ENCODE data around the gene TRAPPC14. TPM values are rescaled to one million over a fixed set of nuclear protein-coding genes. Genes with fewer than 3 reads are reported as not detected.

The TRAPPC14 gene
- total and polyA plus RNA-seq, 4 donors: 2.8 to 9.7 (median 5.2) TPM

- Histone ChIP-seq H3K4me1 (ENCODE audit: control insufficient read depth in 4 of 4, insufficient read depth in 4 of 4, low read length in 3 of 4) (peaks cover 0 to 13% (median 5%) of the 10 kb centered on the region in 4 donors), H3K9ac (ENCODE audit: low read depth in 1 of 2, low read length in 2 of 2) (no peak overlapping the region), H3K9me3 (ENCODE audit: control insufficient read depth in 4 of 4, low read length in 3 of 4) (no peaks in the 10 kb centered on the region), H3K27ac (ENCODE audit: low read depth in 1 of 2, low read length in 2 of 2) (no peak overlapping the region), H3K36me3 (ENCODE audit: control insufficient read depth in 4 of 4, insufficient read depth in 3 of 4, low read depth in 1 of 4, low read length in 3 of 4) (no peaks in the 10 kb centered on the region), H3K4me3 (ENCODE audit: low read depth in 1 of 3, low read length in 3 of 3) (no peak overlapping the region), H3K27me3 (ENCODE audit: control insufficient read depth in 4 of 4, insufficient read depth in 4 of 4, low read length in 3 of 4) (peaks cover 0 to 2% (median 0%) of the 10 kb centered on the region in 4 donors)
- WGBS: 75% methylated on average over 6 of the region's 6 CpGs
- TF ChIP-seq RXRA (IDR thresholded peaks at IDR 0.05): no peak
- TF ChIP-seq EGR1 (IDR thresholded peaks at IDR 0.05; ENCODE audit: low read depth in 2 of 2): no peak
- DNase-seq (ENCODE audit: low spot score): no peak
These were observed 4.5 kb upstream of the TRAPPC14 start for GRCh38 chr7:100163006-100163531.

DNA sequence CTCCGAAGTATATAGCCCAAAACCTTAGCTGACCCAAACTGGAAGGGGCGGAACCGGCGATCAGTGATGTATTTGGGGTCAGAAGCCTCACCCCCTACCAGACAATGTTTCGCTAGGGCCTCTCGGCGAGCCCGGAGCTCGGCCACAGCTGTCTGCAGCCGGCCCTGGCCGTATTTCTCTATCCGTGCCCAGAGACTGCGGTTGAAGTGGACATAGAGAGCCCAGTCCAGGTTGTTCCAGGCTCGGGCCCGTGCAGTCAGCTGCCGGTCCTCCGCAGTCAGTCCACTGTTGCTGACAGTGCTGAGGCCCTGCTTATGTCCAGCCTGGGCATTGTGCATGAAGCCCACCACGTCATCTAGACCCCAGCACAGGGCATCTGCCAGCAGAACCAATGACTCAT, 1.5 kb upstream of the TRAPPC14 start:
- no peak overlapping the region for H3K27ac ChIP-seq (ENCODE audit: low read depth in 1 of 2, low read length in 2 of 2)
- DNase-seq (ENCODE audit: low spot score): no peak
- no peak overlapping the region for H3K4me3 ChIP-seq (ENCODE audit: low read depth in 1 of 3, low read length in 3 of 3)
- 97% methylated on average over 18 of the region's 18 CpGs for WGBS
- TF ChIP-seq HNF4G (IDR thresholded peaks at IDR 0.05): no peak
- H3K27me3 ChIP-seq (ENCODE audit: control insufficient read depth in 4 of 4, insufficient read depth in 4 of 4, low read length in 3 of 4): no peaks in the 10 kb centered on the region
- peaks cover 3 to 17% (median 8%) of the 10 kb centered on the region in 4 donors for H3K4me1 ChIP-seq (ENCODE audit: control insufficient read depth in 4 of 4, insufficient read depth in 4 of 4, low read length in 3 of 4)
- H3K9me3 ChIP-seq (ENCODE audit: control insufficient read depth in 4 of 4, low read length in 3 of 4): no peaks in the 10 kb centered on the region
- no peak overlapping the region for H3K9ac ChIP-seq (ENCODE audit: low read depth in 1 of 2, low read length in 2 of 2)
- peaks cover 2 to 15% (median 5%) of the 10 kb centered on the region in 4 donors for H3K36me3 ChIP-seq (ENCODE audit: control insufficient read depth in 4 of 4, insufficient read depth in 3 of 4, low read depth in 1 of 4, low read length in 3 of 4)

- Histone ChIP-seq H3K27me3 (ENCODE audit: control insufficient read depth in 4 of 4, insufficient read depth in 4 of 4, low read length in 3 of 4) (no peaks in the 10 kb centered on the region), H3K36me3 (ENCODE audit: control insufficient read depth in 4 of 4, insufficient read depth in 3 of 4, low read depth in 1 of 4, low read length in 3 of 4) (peaks cover 2 to 21% (median 6%) of the 10 kb centered on the region in 4 donors), H3K27ac (ENCODE audit: low read depth in 1 of 2, low read length in 2 of 2) (peak overlapping the region in 1 of 2 donors; percentile 84), H3K4me3 (ENCODE audit: low read depth in 1 of 3, low read length in 3 of 3) (peak overlapping the region; percentile 77 to 95 (median 83)), H3K9me3 (ENCODE audit: control insufficient read depth in 4 of 4, low read length in 3 of 4) (no peaks in the 10 kb centered on the region), H3K9ac (ENCODE audit: low read depth in 1 of 2, low read length in 2 of 2) (no peak overlapping the region), H3K4me1 (ENCODE audit: control insufficient read depth in 4 of 4, insufficient read depth in 4 of 4, low read length in 3 of 4) (peaks cover 3 to 17% (median 10%) of the 10 kb centered on the region in 4 donors)
- WGBS: 74% methylated on average over 7 of the region's 7 CpGs
- TF ChIP-seq, protein P1, sequence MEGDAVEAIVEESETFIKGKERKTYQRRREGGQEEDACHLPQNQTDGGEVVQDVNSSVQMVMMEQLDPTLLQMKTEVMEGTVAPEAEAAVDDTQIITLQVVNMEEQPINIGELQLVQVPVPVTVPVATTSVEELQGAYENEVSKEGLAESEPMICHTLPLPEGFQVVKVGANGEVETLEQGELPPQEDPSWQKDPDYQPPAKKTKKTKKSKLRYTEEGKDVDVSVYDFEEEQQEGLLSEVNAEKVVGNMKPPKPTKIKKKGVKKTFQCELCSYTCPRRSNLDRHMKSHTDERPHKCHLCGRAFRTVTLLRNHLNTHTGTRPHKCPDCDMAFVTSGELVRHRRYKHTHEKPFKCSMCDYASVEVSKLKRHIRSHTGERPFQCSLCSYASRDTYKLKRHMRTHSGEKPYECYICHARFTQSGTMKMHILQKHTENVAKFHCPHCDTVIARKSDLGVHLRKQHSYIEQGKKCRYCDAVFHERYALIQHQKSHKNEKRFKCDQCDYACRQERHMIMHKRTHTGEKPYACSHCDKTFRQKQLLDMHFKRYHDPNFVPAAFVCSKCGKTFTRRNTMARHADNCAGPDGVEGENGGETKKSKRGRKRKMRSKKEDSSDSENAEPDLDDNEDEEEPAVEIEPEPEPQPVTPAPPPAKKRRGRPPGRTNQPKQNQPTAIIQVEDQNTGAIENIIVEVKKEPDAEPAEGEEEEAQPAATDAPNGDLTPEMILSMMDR (IDR thresholded peaks at IDR 0.05; ENCODE audit: low read depth, low read length, missing input control): no peak
- TF ChIP-seq RAD21 (IDR thresholded peaks at IDR 0.05) (no peak), NR2F2 (IDR thresholded peaks at IDR 0.05) (no peak), SP1 (IDR thresholded peaks at IDR 0.05) (no peak), FOXA2 (IDR thresholded peaks at IDR 0.05) (no peak), EGR1 (IDR thresholded peaks at IDR 0.05; ENCODE audit: low read depth in 2 of 2) (no peak)
- TF ChIP-seq, protein P2, sequence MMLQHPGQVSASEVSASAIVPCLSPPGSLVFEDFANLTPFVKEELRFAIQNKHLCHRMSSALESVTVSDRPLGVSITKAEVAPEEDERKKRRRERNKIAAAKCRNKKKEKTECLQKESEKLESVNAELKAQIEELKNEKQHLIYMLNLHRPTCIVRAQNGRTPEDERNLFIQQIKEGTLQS (IDR thresholded peaks at IDR 0.05): no peak
- DNase-seq (ENCODE audit: low spot score): no peak
These were observed 638 bp upstream of the TRAPPC14 start for GRCh38 chr7:100159099-100159623.

Data from liver (tissue), 9 donors.